GM12892 (cell line): Measurements from ENCODE around the gene PCK1.

Experiments
- POLR2A ChIP-seq: IDR thresholded peaks from 2 replicates; pipeline ENCODE4 v1.6.1; 2011; ENCODE audit warnings: low read depth, low read length, control low read depth
- POLR2AphosphoS5 ChIP-seq: IDR thresholded peaks from 2 replicates; pipeline ENCODE4 v1.6.1; 2011; ENCODE audit warnings: low read depth, low read length, control low read depth
- TAF1 ChIP-seq: IDR thresholded peaks from 2 replicates; pipeline ENCODE4 v1.6.1; 2011; ENCODE audit warnings: low read depth, mild to moderate bottlenecking, control low read depth, low read length, borderline replicate concordance

GRCh38 chr20:57514273-57514751 lies 46.6 kb upstream of the PCK1 start:
- TF ChIP-seq POLR2A (no peak), POLR2AphosphoS5 (no peak), TAF1 (no peak)
